CD4-positive, CD25-positive, alpha-beta regulatory T cell (primary cell): ENCODE data around the gene INHBB. TPM values are rescaled to one million over a fixed set of nuclear protein-coding genes. Genes with fewer than 3 reads are reported as not detected.

Experiments
- ATAC-seq, 2 donors: fragments of 150-1000 bp; cut with Tn5 transposase; one replicate each; pipeline ENCODE4 v1.10.0; 2021; ENCODE audit warnings: low read depth in 2 of 2, moderate number of reproducible peaks in 2 of 2, moderate library complexity in 1 of 2
- DNase-seq, 3 donors: peaks; one replicate each; pipeline versions ENCODE4 v3.0.0 to v3.0.0-alpha.2; 2012 to 2022; ENCODE audit warnings: mixed read lengths in 1 of 3
- H3K27ac ChIP-seq: one replicate; pipeline ENCODE4 v1.7.0; 2013; ENCODE audit warnings: mild to moderate bottlenecking, low read length; ENCODE audit not compliant: insufficient read depth, poor library complexity, severe bottlenecking
- H3K27me3 ChIP-seq: one replicate; pipeline ENCODE4 v1.7.0; 2013; ENCODE audit warnings: low read length; ENCODE audit not compliant: control insufficient read depth, insufficient read depth
- H3K36me3 ChIP-seq: one replicate; pipeline ENCODE4 v1.7.0; 2013; ENCODE audit warnings: mild to moderate bottlenecking, low read length, moderate library complexity; ENCODE audit not compliant: control insufficient read depth, insufficient read depth
- H3K4me1 ChIP-seq: 2 replicates; pipeline ENCODE4 v1.7.0; 2013; ENCODE audit warnings: mild to moderate bottlenecking, low read length; ENCODE audit not compliant: insufficient read depth, control insufficient read depth, poor library complexity, severe bottlenecking
- H3K4me3 ChIP-seq: one replicate; pipeline ENCODE4 v1.7.0; 2013; ENCODE audit warnings: low read depth, mild to moderate bottlenecking, low read length, moderate library complexity
- H3K9me3 ChIP-seq, 2 experiments: 1 replicate in 1 of 2; 2 replicates in 1 of 2; pipeline ENCODE4 v1.7.0; 2013; ENCODE audit warnings: low read length in 2 of 2, mild to moderate bottlenecking in 1 of 2, moderate library complexity in 1 of 2; ENCODE audit not compliant: control insufficient read depth in 2 of 2
- H3K27ac Mint-ChIP-seq, 3 donors: one replicate each; pipeline ENCODE4 v1.8.0; 2020 to 2022; ENCODE audit warnings: mild to moderate bottlenecking in 3 of 3, mixed read lengths in 3 of 3, moderate library complexity in 2 of 3
- H3K27me3 Mint-ChIP-seq: one replicate; pipeline ENCODE4 v1.8.0; 2022; ENCODE audit warnings: mild to moderate bottlenecking, mixed read lengths
- H3K36me3 Mint-ChIP-seq: one replicate; pipeline ENCODE4 v1.8.0; 2020; ENCODE audit warnings: mixed read lengths
- H3K4me1 Mint-ChIP-seq, 4 donors: one replicate each; pipeline ENCODE4 v1.8.0; 2020 to 2022; ENCODE audit warnings: mixed read lengths in 4 of 4, mild to moderate bottlenecking in 1 of 4
- H3K4me3 Mint-ChIP-seq, 4 donors: one replicate each; pipeline ENCODE4 v1.8.0; 2020 to 2022; ENCODE audit warnings: mild to moderate bottlenecking in 4 of 4, mixed read lengths in 4 of 4, moderate library complexity in 3 of 4
- H3K9me3 Mint-ChIP-seq, 7 donors: one replicate each; pipeline ENCODE4 v1.8.0; 2020 to 2022; ENCODE audit warnings: mixed read lengths in 7 of 7, mild to moderate bottlenecking in 3 of 7, moderate library complexity in 2 of 7
- polyA plus RNA-seq, 4 donors: library from polyadenylated mRNA; unstranded; fragments of 300-500 nt; fragmentation: Illumina TruSeq; gene quantifications; one replicate each; pipeline ENCODE4 v1.2.3, GENCODE V29; 2021
- total RNA-seq: library from RNA; stranded (reverse); gene quantifications from one replicate; pipeline ENCODE4 v1.2.3, GENCODE V29; 2022

Gene INHBB
- total and polyA plus RNA-seq, 5 donors from 2014 or later = not detected

DNA sequence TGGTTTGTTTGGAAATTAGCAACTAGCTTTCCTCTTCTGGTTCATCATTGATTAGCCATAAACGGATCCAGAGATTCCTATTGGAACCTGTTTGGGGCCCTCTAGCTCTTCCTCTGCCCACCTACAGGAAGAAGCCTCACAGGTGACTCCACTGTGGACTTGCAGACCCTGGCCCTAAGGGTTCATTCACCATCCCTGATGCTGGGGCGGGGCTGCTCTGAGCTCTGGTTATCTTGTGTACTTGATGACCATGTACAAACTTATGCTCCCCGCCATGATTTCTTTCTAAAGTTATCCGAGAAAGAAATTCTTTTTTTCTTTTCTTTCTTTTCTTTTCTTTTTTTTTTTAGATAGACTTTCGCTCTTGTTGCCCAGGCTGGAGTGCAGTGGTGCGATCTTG lies 33.9 kb upstream of the INHBB start:
- no peak for ATAC-seq
- Histone ChIP-seq H3K4me1 (peaks cover 9% of the 10 kb centered on the region), H3K27me3 (no peaks in the 10 kb centered on the region), H3K9me3 (no peaks in the 10 kb centered on the region), H3K36me3 (no peaks in the 10 kb centered on the region), H3K4me3 (no peak overlapping the region), H3K27ac (no peak overlapping the region)
- H3K4me1 Mint-ChIP-seq = peaks cover 6 to 22% (median 16%) of the 10 kb centered on the region in 4 donors
- H3K9me3 Mint-ChIP-seq = peaks cover 0 to 1% (median 0%) of the 10 kb centered on the region in 7 donors
- no peak overlapping the region for H3K27ac Mint-ChIP-seq
- peaks cover 18% of the 10 kb centered on the region for H3K27me3 Mint-ChIP-seq
- no peaks in the 10 kb centered on the region for H3K36me3 Mint-ChIP-seq
- no peak for DNase-seq
- H3K4me3 Mint-ChIP-seq = no peak overlapping the region

DNA sequence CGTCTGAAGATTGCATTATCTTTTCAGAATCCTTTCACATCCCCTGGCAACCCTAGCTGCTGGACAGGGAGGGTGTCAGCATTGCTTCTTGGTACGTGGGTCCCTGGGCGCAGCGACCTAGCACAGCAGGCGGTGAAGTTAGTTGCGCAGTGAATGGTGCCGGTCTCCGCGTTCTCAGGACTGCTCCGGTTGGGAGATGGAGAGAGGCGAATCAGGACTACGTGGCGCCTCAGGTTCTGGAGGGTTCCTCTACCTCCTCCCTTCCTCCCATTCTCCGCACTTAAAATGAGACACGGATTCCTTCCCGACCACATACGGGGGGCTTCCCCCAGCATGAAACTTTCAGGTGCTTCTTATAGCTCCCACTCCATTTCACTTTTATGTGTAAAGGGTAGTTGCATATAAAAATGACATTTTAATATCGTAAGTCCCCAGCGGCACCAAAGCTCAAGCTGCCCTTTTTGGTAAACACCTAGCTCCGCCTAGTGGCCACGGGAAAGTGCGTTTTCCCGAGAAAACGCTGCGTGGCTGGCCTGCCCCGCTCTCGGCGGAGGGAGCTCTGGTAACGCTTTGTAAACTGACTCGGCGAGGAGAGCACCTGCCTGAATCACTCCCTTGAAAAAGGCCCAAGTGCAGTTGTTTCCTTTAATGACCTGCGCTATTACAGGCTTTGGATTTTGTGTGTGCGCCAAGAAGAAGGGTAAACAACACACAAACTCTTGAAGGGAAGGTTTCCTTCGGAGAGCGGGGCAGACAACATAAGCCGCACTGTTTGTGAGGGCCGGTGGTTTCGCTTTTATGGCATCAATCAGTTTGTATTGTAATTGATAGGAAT lies 32.9 kb upstream of the INHBB start:
- no peaks in the 10 kb centered on the region for H3K27me3 ChIP-seq
- H3K27ac Mint-ChIP-seq = peak overlapping the region in 2 of 3 donors; percentile 25 to 36
- peak overlapping the region; percentile 55 to 79 (median 68) for H3K4me3 Mint-ChIP-seq
- no peak overlapping the region for H3K27ac ChIP-seq
- H3K9me3 ChIP-seq = no peaks in the 10 kb centered on the region
- H3K27me3 Mint-ChIP-seq = peaks cover 18% of the 10 kb centered on the region
- no peaks in the 10 kb centered on the region for H3K36me3 Mint-ChIP-seq
- DNase-seq = peak; percentile 43 to 86 (median 65)
- peaks cover 6 to 22% (median 16%) of the 10 kb centered on the region in 4 donors for H3K4me1 Mint-ChIP-seq
- peak overlapping the region; percentile 77 for H3K4me3 ChIP-seq
- peaks cover 9% of the 10 kb centered on the region for H3K4me1 ChIP-seq
- peak; percentile 61 to 67 for ATAC-seq
- H3K36me3 ChIP-seq = no peaks in the 10 kb centered on the region
- H3K9me3 Mint-ChIP-seq = peaks cover 0 to 1% (median 0%) of the 10 kb centered on the region in 7 donors

DNA sequence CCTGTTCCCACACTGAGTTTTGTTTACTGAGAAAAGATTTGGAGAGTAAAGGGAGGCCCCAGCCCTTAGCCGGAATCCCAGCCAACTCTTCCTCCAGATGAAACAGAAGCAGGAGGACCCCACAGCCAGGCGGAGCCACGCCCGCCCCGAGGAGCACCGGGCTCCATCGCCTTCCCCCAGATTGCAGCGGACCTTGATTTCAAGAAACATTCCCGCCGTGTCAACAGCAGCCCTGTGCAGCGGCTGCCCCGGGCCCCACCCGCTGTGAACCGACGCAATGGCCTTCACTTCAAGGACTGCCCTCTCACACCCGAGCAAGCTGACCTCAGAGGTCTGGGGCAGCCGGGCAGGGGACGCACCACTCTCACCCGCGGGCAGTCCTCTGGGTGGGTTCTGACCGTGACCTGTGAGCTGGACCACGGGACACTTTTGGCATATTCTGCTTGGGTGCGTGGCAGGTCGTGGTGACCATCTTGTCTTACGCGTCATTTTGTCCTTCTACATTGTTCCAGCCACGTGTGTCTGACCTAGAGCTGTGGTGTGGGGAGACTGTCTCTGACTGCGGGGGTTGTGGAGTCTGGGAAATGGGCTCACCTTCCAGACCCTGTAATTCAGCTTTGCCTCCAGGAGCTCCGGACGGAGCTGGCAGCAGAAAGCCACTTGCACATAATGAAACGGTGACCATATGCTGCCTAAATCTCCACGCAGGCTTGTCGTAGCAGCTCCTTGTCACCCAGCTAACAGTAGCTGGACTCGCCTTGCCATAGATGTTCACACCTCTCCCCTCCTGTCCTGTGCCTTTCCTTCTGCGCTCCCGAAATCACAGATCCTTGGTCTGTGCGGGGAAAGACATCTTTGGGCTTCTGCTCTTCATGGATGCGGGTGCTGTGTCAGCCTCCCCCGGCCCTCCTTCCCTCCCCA lies 32.0 kb upstream of the INHBB start:
- H3K27ac Mint-ChIP-seq = peak overlapping the region in 2 of 3 donors; percentile 25

DNA sequence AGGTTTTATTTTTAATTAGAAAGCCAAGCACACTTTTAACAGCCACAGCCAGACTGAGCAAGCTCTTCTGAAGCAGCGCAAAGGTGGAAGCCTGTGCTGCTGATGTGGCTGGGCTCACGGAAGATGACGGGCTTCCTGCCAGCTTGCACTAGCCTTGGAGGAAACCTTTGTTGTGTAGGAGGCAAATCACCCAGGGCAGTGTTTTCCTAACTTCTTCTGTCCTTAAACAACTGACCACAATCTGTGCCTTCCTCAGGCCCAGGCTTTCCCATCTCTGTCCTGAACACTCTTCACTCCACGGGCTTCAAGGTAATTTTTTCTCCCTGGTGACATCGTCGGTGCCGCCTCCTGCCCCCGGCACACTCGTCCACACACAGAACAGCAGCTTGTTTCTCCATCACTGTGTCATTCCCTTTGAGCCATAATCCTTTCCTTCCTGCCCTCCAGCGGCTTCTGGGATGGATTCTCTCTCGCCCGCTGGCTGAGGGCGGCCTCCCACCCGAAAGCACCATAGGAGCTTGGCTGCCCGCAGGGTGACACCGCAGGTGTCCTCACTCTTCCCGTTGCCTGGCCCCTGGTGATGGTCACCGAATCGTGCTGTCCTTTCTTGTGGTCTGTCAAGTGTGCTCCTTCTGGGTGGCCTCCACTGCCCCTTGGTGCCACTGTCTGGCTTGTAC lies 31.1 kb upstream of the INHBB start:
- H3K9me3 Mint-ChIP-seq = peaks cover 0 to 1% (median 0%) of the 10 kb centered on the region in 7 donors
- peak overlapping the region in 1 of 4 donors; percentile 77 for H3K4me3 Mint-ChIP-seq
- H3K9me3 ChIP-seq = no peaks in the 10 kb centered on the region
- DNase-seq (peak in 2 of 3 donors; percentile 10 to 59), ATAC-seq (peak in 1 of 2 donors; percentile 36)
- no peak overlapping the region for H3K27ac ChIP-seq
- no peaks in the 10 kb centered on the region for H3K36me3 Mint-ChIP-seq
- H3K4me3 ChIP-seq = no peak overlapping the region
- peaks cover 9% of the 10 kb centered on the region for H3K4me1 ChIP-seq
- H3K27me3 ChIP-seq = no peaks in the 10 kb centered on the region
- H3K4me1 Mint-ChIP-seq = peaks cover 6 to 22% (median 16%) of the 10 kb centered on the region in 4 donors
- peaks cover 18% of the 10 kb centered on the region for H3K27me3 Mint-ChIP-seq
- H3K36me3 ChIP-seq = no peaks in the 10 kb centered on the region
- H3K27ac Mint-ChIP-seq = peak overlapping the region in 2 of 3 donors; percentile 57 to 72

More for the DNA sequence above, 32.0 kb upstream of the INHBB start:
- no peak overlapping the region for H3K27ac ChIP-seq
- H3K4me1 ChIP-seq = peaks cover 9% of the 10 kb centered on the region
- no peaks in the 10 kb centered on the region for H3K36me3 Mint-ChIP-seq
- no peak for ATAC-seq
- H3K4me1 Mint-ChIP-seq = peaks cover 6 to 22% (median 16%) of the 10 kb centered on the region in 4 donors
- H3K9me3 Mint-ChIP-seq = peaks cover 0 to 1% (median 0%) of the 10 kb centered on the region in 7 donors
- no peaks in the 10 kb centered on the region for H3K36me3 ChIP-seq
- H3K4me3 Mint-ChIP-seq = peak overlapping the region; percentile 60 to 79 (median 77)
- H3K4me3 ChIP-seq = peak overlapping the region; percentile 77
- no peaks in the 10 kb centered on the region for H3K9me3 ChIP-seq
- H3K27me3 ChIP-seq = no peaks in the 10 kb centered on the region
- peaks cover 18% of the 10 kb centered on the region for H3K27me3 Mint-ChIP-seq
- DNase-seq = no peak

DNA sequence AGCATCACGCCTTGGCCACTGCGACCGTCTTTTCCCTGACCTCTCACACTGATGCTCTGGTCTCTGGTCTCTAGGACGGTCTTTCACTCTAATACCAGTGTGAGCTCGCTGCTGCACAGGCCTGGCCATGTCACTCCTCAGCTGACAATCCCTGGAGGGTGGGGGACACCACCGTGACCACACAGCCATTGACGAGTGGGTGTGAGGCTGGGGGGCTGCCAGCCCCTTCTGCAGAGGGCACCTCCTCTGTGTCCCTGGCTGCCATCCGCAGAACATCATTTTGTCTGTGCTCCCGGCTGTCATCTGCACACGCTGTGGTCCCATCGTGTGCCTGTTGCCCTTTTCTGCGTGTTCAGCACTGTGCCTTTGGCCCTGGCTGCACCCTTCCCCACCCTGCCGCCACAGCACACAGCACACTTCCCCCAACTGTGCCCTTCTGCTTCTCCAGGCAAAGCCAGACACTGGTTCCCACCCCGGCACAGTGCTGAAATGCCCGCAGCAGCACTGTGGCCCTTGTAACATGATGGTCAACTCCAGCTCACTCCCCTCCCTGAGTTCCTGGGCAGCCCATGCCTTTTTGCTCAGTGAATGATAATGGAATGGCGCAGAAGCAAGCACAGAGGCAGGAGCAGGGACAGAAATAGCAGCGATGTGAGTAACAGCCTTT lies 30.4 kb upstream of the INHBB start:
- ATAC-seq (no peak), DNase-seq (no peak)
- no peaks in the 10 kb centered on the region for H3K36me3 ChIP-seq
- Mint-ChIP-seq H3K27ac (peak overlapping the region in 2 of 3 donors; percentile 57 to 78), H3K36me3 (no peaks in the 10 kb centered on the region), H3K4me1 (peaks cover 6 to 22% (median 16%) of the 10 kb centered on the region in 4 donors), H3K4me3 (peak overlapping the region in 1 of 4 donors; percentile 27), H3K27me3 (peaks cover 18% of the 10 kb centered on the region), H3K9me3 (peaks cover 0 to 1% (median 0%) of the 10 kb centered on the region in 7 donors)
- H3K9me3 ChIP-seq = no peaks in the 10 kb centered on the region
- H3K27ac ChIP-seq = no peak overlapping the region
- peaks cover 9% of the 10 kb centered on the region for H3K4me1 ChIP-seq
- no peaks in the 10 kb centered on the region for H3K27me3 ChIP-seq
- H3K4me3 ChIP-seq = no peak overlapping the region

DNA sequence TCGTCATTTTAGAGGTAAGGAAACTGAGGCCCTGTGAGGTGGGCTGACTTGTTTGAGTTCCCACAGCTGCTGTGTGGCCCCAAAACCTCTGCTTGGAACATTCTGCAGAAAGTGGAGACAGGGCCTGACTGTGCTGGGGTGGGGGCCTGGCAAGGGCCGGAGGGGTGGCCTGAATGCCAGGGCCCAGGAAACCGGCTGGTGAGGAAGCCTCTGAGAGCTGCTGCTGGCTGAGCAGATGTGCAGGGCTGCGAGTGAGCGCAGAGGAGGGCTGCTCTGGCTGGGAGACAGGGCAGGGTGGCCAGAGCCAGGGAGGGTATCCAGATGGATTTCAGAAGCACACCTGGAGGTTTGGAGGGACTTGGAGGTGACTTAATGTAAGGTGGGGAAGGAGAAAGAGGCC lies 29.9 kb upstream of the INHBB start:
- no peaks in the 10 kb centered on the region for H3K27me3 ChIP-seq
- H3K27ac Mint-ChIP-seq = peak overlapping the region in 1 of 3 donors; percentile 78
- no peaks in the 10 kb centered on the region for H3K36me3 ChIP-seq
- H3K27ac ChIP-seq = no peak overlapping the region
- H3K9me3 Mint-ChIP-seq = peaks cover 0 to 1% (median 0%) of the 10 kb centered on the region in 7 donors
- H3K4me1 Mint-ChIP-seq = peaks cover 6 to 22% (median 16%) of the 10 kb centered on the region in 4 donors
- peaks cover 9% of the 10 kb centered on the region for H3K4me1 ChIP-seq
- peaks cover 18% of the 10 kb centered on the region for H3K27me3 Mint-ChIP-seq
- no peaks in the 10 kb centered on the region for H3K9me3 ChIP-seq
- no peak for ATAC-seq
- no peak overlapping the region for H3K4me3 ChIP-seq
- no peak overlapping the region for H3K4me3 Mint-ChIP-seq
- DNase-seq = no peak
- H3K36me3 Mint-ChIP-seq = no peaks in the 10 kb centered on the region
